Brain pericyte (primary cell): ENCODE results near the gene APOBEC3A.
"Not testable (repeated sequence)": the region's sequence is repeated elsewhere in the genome, so short reads cannot be mapped to it uniquely, and the experiment has no call there.

Experiments used
- DNase-seq: peaks from one replicate; pipeline ENCODE4 v3.0.0-alpha.2; 2012; ENCODE audit warnings: low read depth, low spot score

The APOBEC3A gene

DNA sequence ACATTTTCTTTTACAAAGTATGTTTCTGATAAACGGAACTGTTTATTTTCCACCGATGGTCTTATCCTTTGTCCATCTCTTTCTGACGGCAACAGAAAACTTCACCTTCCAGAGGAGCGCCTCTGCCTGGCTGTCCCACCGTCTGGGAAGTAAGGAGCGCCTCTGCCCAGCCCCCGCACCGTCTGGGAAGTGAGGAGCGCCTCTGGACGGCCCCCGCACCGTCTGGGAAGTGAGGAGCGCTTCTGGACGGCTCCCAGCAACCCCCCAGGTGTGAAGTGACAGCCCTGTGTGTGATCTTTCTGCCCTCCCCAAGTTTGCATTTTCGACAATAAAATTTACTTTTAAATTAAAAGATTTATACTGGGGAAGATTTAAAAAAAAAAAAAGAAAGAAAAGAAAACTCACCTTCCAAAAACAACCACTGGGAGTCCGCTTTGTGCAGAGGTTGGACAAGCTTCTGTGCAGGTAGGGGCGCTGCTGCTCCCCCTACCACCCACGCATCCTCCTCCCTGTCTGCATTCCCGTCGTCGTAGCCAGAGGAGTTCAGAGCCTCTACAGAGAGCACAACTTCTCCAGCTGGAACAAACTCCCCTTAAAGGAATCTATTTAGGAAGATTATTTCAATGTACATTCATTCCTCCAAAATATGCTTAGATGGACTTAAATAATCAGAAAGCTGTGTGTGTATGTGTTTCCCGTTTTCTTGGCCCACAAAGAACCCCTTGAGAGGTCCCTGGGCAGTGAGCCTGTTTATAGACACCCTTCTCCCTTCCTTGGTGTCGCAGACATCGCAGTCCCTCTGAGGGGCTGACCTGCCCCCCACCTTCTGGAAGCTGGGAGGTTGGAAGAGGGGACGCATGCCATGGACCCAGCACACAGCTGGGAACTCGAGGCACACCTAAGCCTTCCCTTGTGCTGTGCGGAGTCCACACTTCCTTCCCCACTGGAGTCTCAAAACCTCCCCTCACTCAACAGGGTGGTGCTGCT lies 23.9 kb downstream of the APOBEC3A start:
- no peak for DNase-seq

DNA sequence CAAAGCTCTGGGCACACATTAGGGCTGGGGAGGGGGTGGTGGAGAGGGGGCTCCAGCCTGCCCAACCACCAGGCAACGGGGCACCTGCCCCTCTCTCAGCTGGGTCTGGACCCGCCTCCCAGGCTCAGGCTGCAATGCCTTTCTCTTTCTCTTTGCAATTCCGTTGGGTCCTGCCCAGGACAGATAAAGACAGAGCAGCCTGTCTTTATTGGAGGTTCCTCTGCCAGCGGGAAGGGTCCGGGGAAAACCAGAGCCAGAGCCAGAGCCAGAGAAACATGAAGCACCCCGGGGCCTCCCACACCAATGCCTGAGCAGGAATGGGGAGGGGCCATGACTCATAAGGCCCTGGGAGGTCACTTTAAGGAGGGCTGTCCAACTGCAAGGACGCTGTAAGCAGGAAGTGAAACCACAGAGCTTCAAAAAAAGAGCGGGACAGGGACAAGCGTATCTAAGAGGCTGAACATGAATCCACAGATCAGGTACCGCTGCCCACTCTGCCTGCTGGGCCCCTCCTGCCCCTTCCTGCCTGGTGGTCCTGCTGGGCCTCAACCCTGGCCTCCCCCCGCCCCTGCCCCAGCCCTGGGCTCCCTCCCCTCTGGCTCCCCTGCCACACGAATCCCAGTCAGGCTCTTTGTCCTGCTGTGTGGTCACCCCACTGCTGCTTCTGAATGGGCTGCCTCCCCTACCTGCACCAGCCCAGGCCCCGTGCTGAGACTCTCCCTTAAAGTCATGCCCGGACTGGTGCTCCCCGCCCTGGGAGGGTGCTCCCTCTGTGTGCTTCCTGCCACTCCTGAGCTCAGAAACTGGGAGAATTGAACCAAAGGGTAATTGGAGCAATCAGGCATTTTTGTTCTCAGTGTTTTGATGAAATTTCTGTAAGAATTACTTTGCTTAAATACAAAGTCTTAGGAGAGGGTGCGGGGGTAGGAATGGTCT lies 24.9 kb downstream of the APOBEC3A start, which contains the start of gene APOBEC3B:
Gene APOBEC3B, plus strand, starts transcription at position 356 of the 936 bp plus-strand sequence. Its CDS starts 107 bp downstream, at position 463.
- DNase-seq: peak; percentile 65

DNA sequence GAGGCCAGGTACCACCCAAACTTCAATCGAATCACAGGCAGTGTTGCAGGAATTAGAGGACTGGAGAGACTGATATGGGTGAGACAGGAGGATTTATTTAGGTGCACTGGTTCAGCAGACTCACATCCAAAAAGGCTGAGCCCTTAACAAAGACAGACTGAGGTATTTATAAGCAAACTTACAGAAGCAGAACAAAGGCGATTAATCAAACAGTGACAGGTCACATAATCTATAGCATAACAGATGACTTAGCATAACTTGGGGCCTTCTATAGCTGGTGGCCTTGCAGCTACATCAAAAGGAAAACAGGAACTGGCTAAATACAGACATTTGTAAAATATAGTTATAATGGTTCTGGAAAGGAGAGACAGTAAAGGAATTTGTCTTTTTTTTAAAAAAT lies 26.8 kb downstream of the APOBEC3A start:
- no peak for DNase-seq

DNA sequence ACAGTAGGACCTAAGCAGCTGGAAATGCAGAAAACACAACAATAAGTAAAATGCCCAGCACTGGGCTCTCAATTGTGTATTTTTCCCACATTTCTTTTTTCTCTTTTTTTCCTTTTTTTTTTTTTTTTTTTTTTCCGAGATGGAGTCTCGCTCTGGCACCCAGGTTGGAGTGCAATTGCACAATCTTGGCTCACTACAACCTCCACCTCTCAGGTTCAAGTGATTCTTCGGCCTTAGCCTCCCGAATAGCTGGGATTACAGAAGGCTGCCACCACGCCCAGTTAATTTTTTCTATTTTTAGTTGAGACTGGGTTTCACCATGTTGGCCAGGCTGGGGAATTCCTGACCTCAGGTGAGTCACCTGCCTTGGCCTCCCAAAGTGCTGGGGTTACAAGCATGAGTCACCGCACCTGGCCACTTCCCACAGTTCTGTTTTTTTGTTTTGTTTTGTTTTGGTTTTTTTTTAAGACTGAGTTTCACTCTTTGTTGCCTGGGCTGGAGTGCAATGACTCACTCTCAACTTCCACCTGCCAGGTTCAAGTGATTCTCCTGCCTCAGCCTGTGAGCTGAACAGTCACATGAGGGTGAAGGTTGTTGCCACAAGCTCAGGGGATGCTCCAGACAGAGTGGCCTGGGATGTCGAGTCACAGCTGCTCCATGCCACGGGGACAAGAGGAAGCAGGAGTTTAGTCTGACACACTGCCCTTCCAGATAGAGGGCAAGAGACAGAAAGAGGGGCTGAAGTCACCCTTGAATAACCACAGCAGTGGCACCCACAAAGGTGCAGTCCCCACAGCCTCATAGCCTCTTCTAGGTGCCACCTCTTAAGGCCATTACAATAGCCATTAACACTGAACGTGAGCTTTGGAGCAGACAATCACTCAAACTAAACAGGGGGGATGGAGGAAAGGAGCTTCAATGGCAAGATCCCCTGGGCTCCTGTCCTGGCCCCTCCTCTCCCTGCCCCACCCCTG lies 27.7 kb downstream of the APOBEC3A start:
- DNase-seq: not testable (repeated sequence)

DNA sequence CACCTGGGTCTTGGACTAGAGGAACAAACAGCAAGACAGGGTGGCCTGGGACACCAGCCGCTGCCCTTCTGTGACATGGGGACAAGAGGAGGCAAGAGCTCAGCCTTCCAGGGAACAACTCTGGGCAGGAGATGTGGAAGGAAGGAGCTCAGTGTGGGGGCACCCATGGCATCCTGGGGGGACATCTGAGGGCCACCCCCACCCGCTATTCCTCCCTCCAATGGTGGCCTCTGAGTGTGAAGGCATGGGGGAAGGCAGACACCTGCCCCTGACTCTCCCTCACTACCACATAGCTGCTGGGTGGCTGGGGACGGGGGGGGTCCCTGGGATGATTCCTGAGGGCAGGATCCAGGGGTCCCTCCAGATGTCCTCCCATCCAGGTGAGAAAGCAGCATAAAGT lies 29.2 kb downstream of the APOBEC3A start:
- no peak for DNase-seq

DNA sequence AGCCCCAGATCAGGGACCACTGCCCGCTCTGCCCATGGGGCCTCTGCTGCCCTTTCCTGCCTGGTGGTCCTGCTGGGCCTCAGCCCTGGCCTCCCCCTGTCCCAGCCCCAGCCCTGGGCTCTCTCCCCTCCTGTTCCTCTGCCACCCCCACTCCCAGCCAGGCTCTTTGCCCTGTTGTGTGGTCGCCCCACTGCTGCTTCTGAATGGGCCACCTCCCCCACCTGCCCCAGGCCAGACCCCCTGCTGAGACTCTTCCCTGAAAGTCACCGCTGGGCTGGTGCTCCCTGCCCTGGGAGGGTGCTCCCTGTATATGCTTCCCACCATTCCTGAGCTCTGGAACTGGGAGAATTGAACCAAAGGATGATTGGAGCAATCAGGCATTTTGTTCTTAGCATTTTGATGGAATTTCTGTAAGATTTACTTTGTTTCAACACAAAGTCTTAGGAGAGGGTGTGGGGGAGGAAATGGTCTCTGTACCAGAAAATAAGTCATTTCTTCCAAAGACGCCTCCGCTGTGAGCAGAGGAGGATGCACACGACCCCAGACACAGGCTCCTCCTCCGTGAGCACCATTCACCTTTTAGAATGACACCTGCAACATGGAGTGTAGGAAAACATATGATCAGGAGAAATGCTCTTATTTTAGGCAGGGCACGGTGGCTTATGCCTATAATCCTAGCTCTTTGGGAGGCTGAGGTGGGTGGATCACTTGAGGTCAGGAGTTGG lies 29.9 kb downstream of the APOBEC3A start:
- no peak for DNase-seq

DNA sequence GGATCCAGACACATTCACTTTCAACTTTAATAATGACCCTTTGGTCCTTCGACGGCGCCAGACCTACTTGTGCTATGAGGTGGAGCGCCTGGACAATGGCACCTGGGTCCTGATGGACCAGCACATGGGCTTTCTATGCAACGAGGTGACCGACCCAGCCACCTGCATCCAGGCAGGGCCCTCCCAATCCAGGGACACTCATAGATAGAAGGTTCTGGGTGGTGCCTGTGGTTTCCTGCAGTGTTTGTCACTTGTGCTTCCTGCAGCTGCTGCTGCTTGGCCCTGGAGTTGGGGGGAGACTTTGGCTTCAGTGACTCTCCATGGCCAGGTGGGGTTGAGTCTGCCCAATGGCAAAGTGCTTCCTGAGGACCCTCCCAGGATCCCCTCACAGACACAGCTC lies 32.1 kb downstream of the APOBEC3A start:
- DNase-seq: no peak

DNA sequence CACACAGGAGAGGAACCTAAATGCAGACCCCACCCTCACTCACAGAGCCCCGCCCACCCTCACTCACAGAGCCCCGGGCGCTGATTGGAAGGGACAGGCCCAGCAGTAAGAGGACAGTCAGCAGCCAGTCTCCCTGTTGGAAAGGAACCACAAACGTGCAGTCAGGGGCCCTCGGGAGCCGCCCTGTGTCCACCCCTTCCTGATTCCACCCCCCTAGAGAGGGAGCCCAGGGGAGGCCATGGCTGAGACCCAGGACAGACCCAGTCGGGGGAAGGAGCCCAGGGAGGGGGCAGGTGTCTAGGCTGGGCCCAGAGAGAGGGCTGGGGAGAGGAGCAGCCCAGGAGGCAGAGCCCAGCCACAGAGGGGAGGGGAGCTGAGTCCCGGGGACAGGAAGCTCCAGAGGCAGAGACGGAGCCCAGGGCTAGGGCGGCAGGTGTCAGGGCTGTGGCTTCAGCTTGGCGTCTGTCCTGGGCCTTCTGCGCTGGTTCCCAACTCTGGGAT lies 35.5 kb downstream of the APOBEC3A start:
- not testable (repeated sequence) for DNase-seq

DNA sequence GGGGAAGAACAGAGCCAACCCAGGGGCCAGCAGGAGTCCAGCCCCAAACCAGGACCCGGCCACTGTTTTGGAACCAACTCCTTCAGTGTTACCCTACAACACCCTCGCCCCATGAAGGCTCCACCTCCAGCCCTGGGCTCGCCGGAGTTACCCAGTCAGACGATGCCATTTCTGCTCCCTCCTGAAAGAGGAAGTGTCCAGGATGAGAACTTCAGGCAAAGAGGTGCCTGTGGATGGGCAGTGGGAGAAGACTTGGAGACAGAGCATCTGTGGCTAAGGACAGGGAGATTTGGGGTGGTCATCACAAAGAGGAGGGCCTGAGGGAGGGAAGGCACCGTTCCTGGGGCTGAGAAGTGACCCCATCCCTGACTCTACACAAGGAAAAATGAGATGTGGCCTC lies 38.7 kb downstream of the APOBEC3A start:
- no peak for DNase-seq

DNA sequence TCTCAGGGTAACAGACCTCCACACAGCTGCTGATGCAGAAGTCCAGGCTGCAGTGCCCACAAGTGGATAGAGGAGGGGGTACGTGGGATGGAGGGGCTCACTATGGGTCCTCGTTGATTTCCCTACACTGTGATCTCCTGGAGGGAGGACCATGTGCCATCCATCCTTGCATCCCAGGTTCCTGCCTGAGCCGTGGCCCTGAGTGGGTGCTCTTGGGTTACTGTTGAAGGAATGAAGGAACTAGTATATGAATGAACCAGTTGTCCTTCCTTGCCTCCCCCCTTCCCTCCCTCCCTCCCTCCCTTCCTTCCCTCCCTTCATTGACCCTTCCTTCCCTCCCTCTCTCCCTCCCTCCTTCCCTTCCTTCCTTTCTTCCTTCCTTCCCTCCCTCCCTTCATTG lies 40.1 kb downstream of the APOBEC3A start:
- DNase-seq: no peak

DNA sequence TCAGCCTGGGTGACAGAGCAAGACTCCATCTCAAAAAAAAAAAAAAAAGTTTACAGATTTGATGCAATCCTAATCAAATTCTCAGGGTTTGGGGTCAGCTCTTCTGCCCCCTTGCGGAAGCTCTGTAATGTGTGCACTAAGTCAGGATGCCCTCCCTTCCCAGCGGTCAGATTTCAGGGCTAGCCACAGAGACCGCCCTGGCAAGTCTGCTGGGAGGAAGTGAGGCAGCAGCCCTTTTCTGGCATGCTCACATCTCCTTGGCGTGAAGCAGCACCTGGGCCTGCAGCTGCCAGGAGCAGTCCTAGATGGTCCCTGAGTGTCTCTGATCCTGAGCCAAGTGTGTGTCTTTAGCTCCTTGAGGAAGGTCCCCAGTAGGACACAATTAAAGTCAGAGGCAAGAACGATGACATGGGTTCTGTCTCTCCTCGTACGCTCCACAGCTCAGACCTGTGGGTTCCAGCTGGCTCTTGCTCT lies 45.8 kb downstream of the APOBEC3A start:
- DNase-seq: peak; percentile 42

DNA sequence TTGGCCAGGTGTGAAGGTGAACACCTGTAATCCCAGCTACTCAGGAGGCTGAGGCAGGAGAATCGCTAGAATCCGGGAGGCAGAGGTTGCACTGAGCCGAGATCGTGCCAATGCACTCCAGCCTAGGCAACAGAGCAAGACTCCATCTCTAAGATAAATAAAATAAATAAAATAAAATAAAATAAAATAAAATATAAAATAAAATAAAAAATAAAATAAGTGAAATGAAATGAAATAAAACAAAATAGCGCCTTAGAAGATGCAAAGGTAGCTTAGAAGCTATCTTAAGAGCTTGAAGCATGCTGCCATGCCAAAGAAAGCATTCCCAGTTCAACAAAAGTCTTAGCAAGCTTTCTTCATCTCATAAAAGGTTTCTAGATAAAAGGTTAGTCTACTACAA lies 49.8 kb downstream of the APOBEC3A start:
- DNase-seq: no peak

DNA sequence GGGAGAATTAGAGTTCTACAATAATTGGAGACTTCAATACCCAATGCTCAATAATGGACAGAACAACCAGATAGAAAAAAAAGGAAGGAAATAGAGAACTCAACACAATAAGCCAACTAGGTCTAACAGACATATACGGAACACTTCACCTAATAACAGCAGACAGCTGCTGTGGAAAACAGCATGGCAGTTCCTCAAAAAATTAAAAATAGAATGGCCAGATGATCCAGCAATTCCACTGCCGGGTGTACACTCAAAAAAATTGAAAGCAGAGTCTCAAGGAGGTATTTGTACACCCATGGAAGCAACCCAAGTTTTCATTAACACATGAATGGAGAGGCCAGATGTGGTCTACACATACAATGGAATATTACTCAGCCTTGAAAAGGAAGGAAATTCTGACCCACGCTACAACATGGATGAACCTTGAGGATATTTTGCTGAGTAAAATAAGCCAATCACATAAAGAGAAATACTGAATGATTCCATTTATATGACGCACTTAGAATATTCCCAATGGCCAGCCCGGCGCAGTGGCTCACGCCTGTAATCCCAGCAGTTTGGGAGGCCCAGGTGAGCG lies 51.0 kb downstream of the APOBEC3A start:
- DNase-seq: not testable (repeated sequence)

DNA sequence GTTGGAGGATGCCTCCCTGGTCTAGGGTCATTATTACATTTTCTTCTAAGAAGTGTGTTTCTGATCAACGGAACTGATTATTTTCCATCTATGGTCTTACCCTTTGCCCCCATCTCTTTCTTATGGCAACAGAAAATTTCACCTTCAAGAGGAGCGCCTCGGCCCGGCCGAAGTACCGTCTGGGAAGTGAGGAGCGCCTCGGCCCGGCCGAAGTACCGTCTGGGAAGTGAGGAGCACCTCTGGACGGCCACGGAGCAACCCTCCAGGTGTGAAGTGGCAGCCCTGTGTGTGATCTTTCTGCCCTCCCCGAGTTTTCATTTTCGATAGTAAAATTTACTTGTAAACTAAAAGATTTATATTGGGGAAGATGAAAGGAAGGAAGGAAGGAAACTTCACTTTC lies 53.5 kb downstream of the APOBEC3A start:
- no peak for DNase-seq
